Putamen (tissue), 1 donor: ENCODE data around the gene DLEC1.
A peak's percentile ranks its signal among the peaks of the same experiment; 100 is the strongest.

Experiments
- DNase-seq: peaks from one replicate; pipeline ENCODE4 v3.0.0-alpha.2; 2016; ENCODE audit warnings: low spot score

DLEC1 gene

DNA sequence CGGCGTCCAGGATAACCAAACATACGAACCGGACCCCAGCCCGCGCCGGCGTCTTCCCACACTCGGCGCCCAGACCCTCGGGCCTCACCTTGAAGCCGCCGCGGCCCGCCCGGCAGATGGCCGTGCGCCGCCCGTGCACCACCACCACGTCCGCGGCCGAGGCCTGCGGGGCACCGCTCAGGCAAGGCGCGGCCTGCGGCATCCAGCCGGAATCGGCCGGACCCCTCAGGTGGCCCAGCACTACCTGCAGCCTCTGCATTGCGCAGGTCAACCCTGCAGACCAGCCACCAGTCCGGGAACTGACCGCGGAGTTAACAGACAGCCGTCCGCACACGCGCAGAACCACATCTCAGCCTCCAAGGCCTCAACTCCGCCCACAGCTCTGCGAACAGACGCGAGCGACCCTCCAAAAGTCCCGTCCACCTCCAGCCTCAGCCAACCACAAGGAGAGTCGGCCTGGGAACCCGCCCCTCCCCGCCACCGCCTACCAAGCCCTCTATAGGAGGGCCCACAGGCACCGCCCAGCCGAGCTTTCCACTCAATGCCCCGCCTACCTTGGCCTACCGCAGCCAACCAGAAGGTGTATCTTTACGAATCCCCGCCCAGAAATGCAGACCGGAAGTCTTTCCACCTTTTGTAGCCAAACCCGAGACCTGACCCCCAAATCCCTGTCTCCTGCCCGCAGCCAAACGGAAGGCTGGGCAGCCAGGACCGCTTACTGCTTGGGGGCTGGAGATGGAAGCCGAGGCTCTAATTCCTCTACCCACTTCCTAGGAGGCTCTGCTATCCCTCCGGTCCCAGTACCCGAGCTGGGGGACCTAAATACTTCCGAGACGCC is 98.0 kb downstream of the DLEC1 start, which contains the start of gene ACAA1:
ACAA1 (minus strand) TSS at position 351 of the 838 bp plus-strand sequence; CDS start at position 259, 92 bp downstream.
- peak; percentile 99 for DNase-seq

DNA sequence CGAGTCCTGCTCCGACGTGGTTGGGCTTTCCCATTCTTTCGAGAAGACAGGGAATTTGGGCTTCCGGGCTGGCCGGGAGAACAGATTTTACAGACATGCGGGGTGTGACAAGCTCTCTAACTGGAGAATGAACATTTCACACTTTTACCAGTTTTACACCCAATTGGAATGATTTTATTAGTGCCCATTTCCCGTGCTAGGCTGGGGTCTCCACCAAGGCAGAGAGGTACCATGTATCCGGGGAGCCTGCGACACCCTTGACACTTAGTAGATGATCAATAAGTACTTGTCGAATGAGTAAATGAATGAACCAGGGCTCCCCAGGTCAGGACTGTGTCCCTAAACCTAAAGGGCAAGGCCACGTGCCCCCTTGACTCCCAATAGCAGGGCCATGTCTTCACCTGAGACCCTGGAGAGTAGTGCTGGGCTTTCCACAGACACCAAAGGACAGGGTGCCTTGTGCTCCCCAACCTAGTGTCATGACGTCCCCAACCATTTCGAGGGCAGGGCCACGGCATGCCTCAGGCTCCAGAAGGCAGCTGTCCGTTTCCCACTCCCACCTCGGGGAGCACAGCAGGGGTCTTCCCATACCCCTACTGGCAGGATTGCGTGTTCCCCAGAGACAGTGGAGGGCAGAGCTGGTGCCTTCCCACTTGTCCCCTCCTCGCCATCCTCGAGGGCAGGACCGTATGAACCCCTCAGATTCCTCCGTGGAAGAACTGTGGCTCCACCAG is 98.8 kb downstream of the DLEC1 start:
- DNase-seq: no peak

DNA sequence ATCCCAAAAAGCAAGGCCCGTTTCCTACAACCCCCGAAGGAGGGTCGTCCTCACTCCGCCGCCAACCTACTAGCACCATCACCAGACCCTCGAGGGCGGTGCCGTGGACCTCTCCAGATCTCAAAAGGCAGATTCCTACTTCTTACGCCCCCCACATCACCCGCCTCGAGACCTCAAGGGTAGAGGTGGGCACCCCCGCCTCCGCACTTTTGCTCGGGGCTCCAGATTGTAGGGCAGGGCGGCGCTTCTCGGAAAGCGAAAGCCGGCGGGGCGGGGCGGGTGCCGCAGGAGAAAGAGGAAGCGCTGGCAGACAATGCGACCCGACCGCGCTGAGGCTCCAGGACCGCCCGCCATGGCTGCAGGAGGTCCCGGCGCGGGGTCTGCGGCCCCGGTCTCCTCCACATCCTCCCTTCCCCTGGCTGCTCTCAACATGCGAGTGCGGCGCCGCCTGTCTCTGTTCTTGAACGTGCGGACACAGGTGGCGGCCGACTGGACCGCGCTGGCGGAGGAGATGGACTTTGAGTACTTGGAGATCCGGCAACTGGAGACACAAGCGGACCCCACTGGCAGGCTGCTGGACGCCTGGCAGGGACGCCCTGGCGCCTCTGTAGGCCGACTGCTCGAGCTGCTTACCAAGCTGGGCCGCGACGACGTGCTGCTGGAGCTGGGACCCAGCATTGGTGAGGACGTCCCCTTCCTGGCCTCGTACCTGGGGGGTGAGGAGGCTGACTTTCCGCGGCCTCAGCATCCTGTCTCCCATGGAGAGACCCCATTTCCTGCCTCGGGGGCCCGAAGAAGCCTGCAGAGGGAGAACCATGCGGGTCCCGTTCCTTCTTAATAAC is 99.6 kb downstream of the DLEC1 start, which contains the start of gene MYD88:
MYD88 (plus strand) TSS at position 313 of the 842 bp plus-strand sequence; CDS start at position 353, 40 bp downstream.
- peak; percentile 28 for DNase-seq

DNA sequence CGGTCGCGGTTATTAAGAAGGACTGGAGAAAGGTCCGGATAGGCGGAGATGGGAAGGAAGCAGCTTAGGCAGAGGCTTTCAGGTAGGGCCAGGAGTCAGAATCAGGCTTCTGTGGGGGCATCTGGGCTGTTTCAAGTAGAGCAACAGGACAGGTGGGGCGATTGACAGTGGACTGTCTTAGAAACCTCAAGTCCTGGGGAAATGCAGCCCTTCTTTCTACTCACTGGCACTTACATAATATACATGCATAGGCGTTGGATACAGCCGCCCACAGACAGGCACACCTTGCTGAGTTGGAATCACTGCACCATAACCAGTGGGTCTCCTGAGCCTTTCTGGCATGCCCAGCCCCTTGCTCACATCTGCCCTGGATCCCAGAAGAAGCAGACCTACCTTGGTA is 100.2 kb downstream of the DLEC1 start:
- DNase-seq: no peak

DNA sequence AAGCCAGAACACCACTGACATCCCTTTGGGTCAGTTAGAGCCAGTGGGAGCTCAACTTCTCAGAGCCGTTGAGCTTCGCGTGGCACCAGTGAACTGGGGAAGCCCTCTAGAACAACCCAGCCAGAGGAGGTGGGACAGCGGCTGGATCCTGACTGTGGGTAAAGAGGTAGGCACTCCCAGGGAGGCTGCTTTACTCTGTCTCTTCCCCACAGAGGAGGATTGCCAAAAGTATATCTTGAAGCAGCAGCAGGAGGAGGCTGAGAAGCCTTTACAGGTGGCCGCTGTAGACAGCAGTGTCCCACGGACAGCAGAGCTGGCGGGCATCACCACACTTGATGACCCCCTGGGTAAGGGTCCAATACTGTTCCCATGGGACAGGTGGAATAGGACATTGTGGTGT is 100.6 kb downstream of the DLEC1 start:
- DNase-seq: no peak

DNA sequence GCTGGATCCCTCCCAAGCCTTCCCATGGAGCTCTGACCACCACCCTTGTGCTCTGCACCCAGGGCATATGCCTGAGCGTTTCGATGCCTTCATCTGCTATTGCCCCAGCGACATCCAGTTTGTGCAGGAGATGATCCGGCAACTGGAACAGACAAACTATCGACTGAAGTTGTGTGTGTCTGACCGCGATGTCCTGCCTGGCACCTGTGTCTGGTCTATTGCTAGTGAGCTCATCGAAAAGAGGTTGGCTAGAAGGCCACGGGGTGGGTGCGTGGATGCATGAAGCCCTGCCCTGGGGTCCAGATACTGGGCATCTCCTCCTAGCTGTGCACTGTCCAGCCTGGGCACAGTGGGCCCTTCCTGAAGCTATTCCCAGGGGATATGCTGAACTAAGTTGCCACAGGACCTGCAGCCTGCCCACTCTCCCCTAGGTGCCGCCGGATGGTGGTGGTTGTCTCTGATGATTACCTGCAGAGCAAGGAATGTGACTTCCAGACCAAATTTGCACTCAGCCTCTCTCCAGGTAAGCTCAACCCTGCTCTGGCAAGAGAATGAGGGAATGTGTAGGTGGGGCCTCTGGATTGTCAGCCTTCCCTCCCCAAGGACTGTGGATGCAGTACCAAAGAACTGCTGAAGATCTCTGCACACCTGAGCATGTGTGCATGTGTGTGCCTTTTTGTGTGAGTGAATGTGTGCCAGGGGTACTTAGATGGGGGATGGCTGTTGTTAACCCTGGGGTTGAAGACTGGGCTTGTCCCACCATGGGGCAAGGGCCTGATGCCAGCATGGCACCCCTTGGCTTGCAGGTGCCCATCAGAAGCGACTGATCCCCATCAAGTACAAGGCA is 101.5 kb downstream of the DLEC1 start:
- DNase-seq: no peak

DNA sequence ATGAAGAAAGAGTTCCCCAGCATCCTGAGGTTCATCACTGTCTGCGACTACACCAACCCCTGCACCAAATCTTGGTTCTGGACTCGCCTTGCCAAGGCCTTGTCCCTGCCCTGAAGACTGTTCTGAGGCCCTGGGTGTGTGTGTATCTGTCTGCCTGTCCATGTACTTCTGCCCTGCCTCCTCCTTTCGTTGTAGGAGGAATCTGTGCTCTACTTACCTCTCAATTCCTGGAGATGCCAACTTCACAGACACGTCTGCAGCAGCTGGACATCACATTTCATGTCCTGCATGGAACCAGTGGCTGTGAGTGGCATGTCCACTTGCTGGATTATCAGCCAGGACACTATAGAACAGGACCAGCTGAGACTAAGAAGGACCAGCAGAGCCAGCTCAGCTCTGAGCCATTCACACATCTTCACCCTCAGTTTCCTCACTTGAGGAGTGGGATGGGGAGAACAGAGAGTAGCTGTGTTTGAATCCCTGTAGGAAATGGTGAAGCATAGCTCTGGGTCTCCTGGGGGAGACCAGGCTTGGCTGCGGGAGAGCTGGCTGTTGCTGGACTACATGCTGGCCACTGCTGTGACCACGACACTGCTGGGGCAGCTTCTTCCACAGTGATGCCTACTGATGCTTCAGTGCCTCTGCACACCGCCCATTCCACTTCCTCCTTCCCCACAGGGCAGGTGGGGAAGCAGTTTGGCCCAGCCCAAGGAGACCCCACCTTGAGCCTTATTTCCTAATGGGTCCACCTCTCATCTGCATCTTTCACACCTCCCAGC is 102.4 kb downstream of the DLEC1 start:
- DNase-seq: no peak

DNA sequence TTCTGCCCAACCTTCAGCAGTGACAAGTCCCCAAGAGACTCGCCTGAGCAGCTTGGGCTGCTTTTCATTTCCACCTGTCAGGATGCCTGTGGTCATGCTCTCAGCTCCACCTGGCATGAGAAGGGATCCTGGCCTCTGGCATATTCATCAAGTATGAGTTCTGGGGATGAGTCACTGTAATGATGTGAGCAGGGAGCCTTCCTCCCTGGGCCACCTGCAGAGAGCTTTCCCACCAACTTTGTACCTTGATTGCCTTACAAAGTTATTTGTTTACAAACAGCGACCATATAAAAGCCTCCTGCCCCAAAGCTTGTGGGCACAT is 102.9 kb downstream of the DLEC1 start:
- DNase-seq: no peak

DNA sequence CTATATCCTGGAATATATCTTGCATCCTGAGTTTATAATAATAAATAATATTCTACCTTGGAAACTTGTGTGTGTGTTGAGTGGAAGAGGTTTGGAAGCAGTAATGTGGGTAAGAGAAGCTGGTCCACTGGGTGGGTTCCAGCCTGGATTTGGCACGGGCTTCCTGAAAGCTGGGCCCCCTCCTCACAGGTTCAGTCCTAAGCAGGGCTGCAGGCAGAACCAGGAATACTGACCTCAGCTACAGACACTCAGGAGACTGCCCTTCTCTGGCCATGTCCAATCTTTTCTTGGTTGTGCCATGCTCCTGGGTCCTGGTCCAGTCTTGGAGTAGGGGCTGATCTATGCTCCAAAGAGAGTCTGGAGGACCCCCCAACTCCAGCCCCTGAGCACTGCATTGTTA is 104.0 kb downstream of the DLEC1 start:
- no peak for DNase-seq

DNA sequence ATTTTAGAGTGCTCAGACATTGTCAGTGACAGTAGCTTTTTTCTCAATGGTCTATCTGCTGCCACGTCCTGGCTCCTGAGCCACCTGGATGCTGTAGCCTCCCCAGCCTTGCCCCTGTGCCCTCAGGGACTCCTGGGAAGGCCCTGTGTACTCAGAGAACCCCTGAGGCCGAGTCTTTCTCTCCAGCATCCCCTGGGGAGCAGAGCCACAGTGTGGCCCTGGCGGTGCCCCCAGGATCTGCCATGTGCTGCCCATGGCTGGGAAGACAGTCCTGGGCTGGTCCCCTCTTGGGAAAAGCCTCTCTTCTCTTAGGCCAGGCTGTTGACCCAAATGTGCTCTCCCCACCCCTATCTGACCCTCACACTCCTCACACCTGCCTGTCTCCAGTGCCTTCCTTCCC is 104.5 kb downstream of the DLEC1 start:
- DNase-seq: no peak

DNA sequence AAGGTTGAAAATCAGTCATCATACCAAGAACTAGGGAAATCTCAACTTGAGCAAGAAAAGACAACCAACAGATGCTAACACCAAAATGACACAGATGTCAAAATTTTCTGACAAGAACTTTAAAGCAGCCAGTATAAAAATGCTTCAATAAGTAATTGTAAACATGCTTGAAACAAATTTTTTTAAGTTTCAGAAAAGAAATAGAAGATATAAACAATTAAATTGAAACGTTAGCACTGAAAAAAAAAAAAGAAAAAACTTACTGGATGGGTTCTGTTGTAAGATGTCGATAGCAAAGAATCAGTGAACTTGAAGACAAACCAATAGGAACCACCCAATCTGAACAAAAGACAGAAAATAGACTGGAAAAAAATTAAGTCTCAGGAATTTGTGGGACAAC is 107.5 kb downstream of the DLEC1 start:
- no peak for DNase-seq

DNA sequence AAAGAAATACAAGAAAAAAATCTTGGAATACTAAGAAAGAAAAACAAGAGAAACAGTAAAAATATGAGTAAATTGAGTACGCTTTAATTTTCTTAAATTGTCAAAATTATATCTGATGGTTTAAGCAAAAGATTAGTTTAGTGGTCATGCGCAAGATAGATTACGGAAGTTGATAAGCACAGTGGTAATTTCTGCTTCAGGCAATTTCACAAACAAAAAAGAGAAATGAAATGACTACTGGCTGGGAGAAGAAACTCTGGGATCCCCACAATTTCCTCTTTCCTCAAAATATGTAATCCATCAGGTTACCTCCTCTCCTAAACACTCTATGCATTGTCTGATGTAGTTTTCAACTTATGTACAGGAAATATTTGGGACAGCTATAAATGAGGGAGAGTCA is 108.4 kb downstream of the DLEC1 start:
- DNase-seq: no peak

DNA sequence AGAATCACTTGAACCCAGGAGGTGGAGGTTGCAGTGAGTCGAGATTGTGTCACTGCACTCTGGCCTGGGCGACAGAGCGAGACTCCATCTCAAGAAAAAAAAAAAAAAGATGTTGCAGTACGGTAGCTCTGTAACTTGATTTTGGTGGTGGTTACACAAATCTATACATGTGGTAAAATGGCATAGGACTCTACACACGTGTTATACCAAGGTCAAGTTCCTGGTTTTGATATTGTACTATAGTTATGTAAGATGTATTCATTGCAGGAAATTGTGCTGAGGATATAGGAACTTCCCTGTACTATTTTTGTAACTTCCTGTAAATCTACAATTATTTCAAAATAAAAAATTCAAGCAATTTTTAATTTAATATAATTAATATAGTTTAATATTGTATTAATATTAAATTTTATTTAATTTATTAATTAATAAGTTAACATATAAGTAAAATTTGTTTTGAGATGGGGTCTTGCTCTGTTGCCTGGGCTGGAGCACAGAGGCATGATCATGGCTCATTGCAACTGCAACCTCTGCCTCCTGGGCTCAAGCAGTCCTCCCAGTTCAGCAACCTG is 109.4 kb downstream of the DLEC1 start:
- no peak for DNase-seq

DNA sequence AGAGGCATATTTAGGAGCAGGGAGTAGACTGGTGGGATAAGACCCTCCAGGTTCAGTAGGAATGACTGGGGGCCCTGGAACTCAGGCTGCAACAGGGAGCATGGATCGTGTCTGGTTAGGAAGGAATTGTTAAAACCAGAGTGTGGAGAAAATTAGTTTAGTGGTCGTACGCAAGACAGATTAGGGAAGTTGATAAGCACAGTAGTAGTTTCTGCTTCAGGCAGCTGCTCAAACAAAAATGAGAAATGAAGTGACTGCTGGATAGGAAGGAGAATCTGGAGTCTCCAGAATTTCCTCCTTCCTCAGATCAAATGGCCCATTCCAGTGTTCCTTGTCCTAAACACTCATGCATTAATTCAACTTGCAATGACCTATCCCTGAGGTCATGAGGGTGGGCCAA is 110.7 kb downstream of the DLEC1 start:
- DNase-seq: no peak

DNA sequence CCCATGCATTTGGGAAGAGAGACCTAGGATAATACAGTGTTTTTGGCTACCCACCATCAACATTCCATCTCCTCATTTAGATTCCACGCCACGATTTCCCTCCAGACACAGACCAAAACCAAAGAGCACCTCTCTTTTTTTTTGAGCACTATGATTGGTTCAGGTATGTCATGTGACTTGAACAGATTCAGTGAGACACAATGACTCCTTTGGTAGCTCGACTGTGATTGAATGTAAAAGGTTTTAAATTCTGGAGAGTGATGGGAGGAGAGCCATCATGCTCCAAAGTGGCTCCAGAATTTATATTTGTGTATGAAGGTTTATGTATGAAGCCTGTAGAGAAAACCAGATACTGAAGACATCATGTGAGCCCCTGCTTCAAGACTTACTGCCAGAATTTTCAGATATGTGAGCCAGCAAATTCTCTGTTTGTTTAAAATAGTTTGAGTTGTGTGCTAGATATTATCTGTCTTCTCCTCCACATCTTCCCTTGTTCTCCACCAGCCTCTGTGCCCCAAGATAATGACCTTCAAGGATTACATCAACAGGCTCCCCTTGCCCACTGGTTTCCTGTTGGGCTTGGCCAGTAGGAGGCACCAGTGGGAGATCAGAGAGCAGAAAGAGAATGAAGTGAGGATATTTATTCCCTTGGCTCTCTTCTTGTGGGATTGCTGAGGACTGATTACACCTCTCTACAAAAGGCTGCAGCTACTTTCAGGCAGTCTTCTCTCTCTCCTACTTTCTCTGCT is 111.9 kb downstream of the DLEC1 start:
- DNase-seq: no peak

DNA sequence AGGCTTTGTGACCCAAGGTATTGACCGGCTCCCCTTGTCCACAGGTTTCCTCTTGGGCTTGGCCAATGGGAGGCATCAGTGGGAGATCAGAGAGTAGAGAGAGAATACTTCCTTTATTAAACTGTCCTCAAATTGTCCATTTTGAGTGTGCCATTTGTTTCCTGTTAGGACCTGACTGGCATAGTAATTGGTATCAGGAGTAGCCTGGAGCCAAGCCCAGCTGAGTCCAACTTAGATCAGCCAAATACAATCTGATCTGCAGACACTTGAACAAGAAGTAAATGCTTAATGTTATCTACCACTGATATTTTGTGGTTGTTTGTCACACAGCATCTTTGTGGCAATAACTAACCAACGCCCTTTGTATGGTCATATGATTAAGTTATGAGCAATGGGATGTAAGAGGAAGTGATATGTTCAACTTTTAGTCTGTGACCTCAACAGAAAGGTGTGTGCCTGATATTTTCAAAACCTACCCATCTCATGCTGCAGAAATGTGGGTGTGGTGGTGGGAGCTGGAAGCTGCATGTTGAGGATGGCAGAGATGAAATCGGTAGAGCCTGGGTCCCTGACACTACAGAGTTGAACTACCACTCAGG is 112.8 kb downstream of the DLEC1 start:
- no peak for DNase-seq

DNA sequence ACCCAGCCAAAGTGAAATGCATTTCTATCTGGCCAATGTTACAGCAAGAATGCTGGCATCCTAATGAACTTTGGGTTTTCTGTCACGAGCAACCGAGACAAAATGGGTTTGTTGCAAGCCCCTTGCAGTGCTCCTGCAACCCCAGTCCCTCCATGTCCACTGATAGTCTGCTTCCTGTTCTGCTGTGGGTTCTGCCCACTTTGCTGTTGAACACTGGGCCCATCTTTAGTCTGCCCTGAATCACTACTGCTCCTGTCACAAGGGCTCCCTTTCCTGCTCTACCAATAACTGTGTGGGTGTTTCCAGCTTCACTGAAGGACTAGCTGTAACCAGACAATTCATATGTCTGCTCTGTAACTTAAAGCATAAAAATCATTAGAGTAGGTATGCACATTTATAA is 113.6 kb downstream of the DLEC1 start:
- no peak for DNase-seq

DNA sequence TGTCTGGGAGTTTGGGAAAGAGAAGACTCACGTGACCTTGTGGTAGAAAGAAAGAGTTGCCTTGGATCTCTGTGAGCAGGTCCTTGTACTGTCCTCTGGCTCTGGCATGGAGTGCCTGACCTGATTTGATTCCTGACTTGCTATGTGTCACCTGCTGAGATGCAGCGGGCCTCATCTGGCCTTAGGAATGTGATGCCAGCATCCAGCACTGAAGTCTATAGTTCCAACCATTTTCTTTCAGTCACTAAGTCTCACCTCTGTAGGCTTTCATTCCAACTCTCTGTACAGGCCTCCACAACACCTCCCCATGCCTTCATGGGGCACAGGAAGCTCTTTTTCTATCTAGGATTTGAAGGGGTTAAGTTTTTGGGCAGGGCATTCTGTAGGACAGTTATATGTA is 114.2 kb downstream of the DLEC1 start:
- no peak for DNase-seq

DNA sequence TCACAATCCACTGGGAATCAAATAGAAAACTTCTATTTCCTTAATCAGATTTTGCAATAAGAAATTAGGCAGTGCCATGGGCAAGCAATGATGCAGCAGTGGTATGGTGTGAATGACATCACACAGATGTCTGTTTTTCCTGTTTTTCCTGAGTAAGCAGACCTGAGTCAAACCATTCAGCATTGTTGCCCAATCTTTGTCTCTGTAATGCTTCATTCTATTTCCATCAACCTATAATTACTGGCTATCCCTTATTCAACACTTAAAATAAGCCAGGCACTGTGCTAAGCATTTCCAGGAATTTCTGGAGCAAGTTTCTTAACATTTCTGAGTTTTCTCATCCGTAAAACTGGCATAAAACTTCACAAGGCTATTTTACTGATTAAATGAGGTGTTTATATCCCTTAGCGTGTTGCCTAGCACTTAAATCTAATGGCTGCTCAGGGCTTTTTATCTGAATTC is 115.1 kb downstream of the DLEC1 start:
- no peak for DNase-seq
